Gastrocnemius medialis (tissue), 4 donors: ENCODE data around the gene MSANTD2.

Source experiments
- CTCF ChIP-seq, 5 experiments: fragments of 450-650 bp in 3 of 5; fragments of 200-600 bp in 2 of 5; sonication (generic) in 2 of 5; IDR thresholded peaks in 4 of 5; conservative IDR thresholded peaks in 1 of 5; 1 replicate in 4 of 5; 2 replicates in 1 of 5; pipeline ENCODE4 v1.5.1; 2016 to 2019; ENCODE audit warnings: antibody characterized with exemption in 5 of 5, mild to moderate bottlenecking in 3 of 5, moderate library complexity in 3 of 5
- POLR2A ChIP-seq, 2 donors: fragments of 450-650 bp; IDR thresholded peaks; one replicate each; pipeline ENCODE4 v1.6.1; 2017; ENCODE audit warnings: antibody characterized with exemption in 2 of 2, mild to moderate bottlenecking in 2 of 2, moderate library complexity in 2 of 2

GRCh38 chr11:124799348-124800225 is 619 bp downstream of the MSANTD2 start:
- TF ChIP-seq CTCF (IDR thresholded peaks at IDR 0.05 in 4 of 5, conservative IDR thresholded peaks at IDR 0.05 in 1 of 5) (no peak), POLR2A (IDR thresholded peaks at IDR 0.05) (no peak)
